Stimulated activated CD4-positive, alpha-beta T cell treated with anti-CD3 and anti-CD28 coated beads, Interleukin-12 subunit alpha, Interleukin-12 subunit beta, amount 100 ng/mL, for 4 hours (primary cell): ENCODE results near the gene COX7C.
A peak's percentile ranks its signal among the peaks of the same experiment; 100 is the strongest.
"Not testable (repeated sequence)": the region's sequence is repeated elsewhere in the genome, so short reads cannot be mapped to it uniquely, and the experiment has no call there.

Source experiments
- DNase-seq: peaks from one replicate; pipeline ENCODE4 v3.0.0-alpha.2; 2020

The COX7C gene, protein sequence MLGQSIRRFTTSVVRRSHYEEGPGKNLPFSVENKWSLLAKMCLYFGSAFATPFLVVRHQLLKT

GRCh38 chr5:86617756-86618576 lies at the start of gene COX7C:
TSS of gene COX7C (plus strand) at chr5:86617941. CDS start at chr5:86618056, 115 bp downstream.
- peak; percentile 81 for DNase-seq

- DNase-seq = not testable (repeated sequence)
These were observed 48.0 kb upstream of the COX7C start for GRCh38 chr5:86569522-86570426.

DNA sequence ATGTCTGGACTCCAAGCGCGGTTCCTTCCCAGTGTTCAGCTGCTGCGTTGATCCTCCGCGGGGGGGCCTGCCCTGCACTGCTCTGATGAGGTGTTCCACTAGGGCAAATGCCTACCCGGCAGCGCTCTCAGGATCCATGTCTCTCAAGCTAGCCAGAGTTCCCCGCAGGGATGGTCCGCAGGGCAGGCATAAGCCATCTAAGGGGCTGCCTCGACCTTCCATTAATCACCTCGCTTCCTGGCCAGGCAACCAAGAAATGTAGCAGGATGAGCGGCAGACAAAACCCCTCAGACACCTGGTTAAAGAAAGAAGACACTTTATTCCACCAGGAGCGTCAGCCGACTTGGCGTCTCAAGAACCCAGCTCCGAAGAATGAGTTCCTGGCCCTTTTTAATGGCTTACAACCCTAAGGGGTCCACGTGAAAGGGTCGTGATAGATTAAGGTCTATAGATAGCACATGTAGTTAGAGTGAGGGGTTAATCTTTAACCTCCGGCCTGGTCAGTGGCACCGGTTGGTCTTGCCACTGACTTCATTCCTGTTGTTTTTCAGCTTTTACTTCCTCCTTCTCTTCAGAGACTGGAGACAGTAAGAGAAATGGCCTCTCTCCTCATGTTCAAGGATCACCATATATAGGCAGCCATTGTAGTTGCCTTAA lies 47.2 kb upstream of the COX7C start:
- no peak for DNase-seq

DNA sequence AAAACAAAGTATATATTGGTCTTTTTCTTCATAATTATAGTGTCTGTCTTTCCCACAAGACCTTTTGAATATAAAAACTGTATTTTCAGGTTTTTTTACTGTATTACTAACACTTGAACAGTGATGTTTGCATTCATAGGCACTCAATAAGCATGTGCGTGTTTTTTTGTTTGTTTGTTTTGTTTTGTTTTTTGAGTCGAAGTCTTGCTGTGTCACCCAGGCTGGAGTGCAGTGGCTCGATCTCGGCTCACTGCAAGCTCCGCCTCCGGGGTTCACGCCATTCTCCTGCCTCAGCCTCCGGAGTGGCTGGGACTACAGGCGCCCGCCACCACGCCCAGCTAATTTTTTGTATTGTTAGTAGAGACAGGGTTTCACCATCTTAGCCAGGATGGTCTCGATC lies 46.6 kb upstream of the COX7C start:
- not testable (repeated sequence) for DNase-seq

GRCh38 chr5:86572825-86573517 lies 44.8 kb upstream of the COX7C start:
- no peak for DNase-seq

DNA sequence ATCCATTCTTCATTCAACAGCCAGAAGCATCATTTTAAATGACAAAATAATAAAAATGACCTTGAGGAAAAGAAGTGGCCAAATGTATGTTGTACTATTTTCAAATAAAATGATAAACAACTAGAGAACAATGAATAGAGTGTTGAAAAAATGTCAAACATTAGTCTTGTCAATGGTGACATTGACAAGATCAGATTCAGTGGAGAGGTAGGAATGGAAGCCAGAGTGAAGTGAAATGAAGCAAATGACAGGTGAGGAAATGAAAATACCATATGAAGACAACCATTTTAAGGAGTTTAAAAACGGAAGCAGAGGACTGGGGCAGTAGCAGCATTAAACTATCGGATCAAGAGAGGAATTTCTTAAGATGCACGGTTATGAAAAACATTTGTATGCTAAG lies 38.2 kb upstream of the COX7C start:
- DNase-seq = no peak

DNA sequence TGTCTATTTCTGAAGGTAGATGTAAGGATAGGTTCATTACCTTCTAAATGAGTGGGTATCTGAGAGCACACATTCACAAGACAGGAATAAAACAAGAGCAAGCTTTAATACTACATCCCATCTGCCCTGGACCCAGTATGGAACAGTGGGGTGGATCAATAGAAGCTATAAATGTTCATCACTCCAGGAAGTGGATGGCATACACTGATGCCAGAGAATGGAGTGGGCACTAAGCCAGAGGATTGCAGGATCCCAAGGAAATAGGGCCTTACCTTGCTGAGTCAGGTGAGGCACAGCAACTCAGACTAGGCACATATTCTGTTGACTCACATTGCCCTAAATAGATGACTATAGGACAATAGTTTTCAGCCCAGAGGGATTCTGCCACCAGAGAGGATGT lies 21.3 kb upstream of the COX7C start:
- no peak for DNase-seq

DNA sequence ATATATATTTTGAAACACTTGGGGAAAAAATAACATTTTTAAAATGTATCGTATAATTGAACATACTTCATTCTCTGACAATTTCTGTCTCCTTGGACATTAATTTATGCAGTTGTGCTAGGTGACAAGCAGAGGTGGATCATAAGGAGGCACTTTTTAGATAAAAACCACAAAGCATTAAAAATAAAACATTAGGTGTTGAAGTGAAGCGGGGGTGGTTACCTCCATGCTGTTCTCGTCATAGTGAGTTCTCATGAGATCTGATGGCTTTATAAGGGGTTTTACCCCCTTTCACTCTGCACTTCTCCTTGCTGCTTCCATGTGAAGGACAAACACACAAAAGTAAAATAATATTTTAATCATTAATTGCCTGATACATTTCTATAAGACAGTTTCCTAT lies 11.9 kb upstream of the COX7C start:
- DNase-seq = no peak

DNA sequence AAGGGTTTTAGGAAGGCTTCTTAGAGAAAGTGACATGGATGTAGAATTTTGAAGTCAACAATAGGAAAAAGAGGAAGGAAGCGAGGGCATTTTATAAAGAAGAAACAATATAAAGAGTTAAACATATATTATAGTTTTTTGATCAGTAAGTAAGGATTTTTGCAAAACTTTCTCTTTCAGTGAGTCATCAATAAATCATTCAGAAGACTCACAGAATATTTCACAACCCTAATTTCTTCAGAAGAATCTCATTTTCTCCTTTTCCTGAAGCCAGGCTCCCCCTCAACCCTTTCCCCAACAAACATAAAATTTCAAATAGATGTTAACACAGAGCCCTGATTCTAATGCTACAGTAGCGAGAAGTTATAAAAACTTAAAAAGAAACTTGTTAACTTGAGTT lies 4.3 kb upstream of the COX7C start:
- no peak for DNase-seq

GRCh38 chr5:86617309-86617755 lies 409 bp upstream of the COX7C start:
- no peak for DNase-seq

- DNase-seq = no peak
These were observed 6.2 kb downstream of the COX7C start for GRCh38 chr5:86623785-86624483.

DNA sequence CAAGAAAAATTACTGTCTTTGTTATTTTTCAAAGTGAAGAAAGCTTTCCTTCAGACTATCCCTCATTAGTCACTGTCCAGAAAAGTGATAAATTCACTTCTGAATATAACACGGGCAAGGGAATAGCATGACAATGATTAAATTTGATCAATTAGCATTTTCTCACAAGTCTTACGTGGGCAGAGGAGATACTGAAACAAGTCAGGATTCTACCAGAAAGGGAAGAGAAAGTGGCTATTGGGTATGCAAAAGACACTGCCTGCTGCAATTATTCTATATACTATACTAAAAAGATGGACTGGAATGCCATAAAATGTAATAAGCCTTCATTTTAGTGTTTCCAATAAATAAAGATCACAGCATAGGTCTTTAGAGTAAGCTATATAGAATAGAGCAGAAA lies 7.4 kb downstream of the COX7C start:
- DNase-seq = no peak

DNA sequence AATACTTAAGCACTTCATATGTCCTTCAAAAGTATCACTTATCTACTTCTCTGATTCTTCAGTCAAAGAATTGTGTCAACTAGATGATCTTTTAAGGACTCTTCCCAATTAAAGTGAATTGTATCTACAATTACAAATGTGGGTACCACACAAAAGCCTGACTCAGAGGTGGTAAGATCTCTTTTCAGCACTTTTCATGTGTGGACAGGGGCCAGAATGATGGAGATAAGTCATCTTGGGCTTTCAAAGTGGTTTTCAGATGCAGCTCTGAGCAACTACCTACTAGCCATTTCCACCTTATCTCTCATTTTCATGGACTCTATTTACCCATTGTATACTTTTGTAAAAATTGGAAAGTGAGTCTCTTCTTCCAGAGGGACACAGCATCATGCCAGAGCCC lies 8.4 kb downstream of the COX7C start:
- no peak for DNase-seq

DNA sequence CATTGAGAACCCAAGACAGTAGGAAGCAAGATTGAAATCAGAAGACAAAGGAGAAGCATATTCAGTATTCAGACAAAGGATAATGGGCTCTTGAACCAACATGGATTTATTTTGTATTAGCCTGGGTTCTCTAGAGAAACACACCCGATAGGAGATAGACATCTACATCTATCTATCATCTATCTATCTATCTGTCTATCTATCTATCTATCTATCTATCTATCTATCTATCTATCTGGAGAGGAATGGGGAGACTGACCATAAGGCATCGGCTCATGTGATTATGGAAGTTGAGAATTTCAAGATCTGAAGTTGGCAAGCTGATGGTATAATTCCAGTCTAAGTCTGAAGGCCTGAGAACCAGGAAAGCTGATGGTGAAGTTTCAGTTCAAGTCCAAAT lies 13.4 kb downstream of the COX7C start:
- DNase-seq = no peak

DNA sequence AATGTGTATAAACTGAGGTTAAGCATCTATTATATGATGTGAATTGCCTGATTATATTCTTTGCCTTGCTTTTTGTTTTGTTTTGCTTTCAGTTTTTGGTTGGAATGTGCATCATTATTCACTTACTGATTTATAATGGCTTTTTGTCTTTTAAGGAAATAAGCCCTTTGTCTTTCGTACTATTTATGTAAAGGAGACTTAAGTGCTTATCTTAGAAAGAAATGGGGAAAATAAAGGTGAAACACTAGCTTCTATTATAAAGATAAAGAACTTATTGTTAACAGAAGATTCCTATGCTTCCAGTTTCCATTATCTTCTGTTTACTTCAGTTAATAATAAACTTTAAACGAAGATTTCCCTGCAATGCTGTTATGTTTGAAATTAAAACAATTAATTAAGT lies 23.3 kb downstream of the COX7C start:
- no peak for DNase-seq

- DNase-seq = no peak
These were observed 27.1 kb downstream of the COX7C start for GRCh38 chr5:86644843-86645242.

DNA sequence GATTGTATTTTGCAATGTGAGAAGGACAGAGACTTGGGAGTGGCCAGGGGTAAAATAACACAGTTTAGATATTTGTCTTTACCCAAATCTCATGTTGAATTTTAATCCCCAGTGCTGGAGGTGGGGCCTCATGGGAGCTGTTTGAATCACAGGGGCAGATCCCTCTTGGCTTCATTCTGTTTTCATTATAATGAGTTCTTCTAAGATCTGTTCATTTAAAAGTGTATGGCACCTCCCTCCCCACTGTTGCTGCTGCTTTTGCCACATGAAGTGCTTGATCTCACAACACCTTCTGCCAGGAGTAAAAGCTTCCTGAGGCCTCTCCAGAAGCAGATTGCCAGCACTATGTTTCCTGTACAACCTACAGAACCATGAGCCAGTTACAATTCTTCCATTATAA lies 28.1 kb downstream of the COX7C start:
- DNase-seq = no peak

DNA sequence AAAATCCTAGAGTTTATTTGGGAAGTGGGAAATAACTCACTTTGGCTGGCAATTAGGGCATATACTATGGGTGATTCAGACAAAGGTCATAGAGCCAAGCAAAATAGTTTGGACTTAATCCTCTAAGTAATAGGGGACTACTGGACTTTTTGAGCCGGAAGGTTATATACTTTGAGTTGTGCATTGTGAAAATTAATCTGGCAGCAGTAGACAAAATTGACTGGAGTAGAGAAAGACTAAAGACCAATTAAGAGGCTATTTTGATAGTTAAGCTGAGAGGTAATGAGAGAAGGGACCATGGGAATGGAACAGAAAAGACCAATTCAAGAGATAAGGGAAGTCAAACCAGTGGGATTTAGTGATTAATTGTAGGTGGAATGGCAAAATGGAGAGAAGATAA lies 28.9 kb downstream of the COX7C start:
- DNase-seq = no peak

GRCh38 chr5:86649832-86650505 lies 32.2 kb downstream of the COX7C start:
- DNase-seq = no peak

- not testable (repeated sequence) for DNase-seq
These were observed 43.0 kb downstream of the COX7C start for GRCh38 chr5:86660771-86661170.

- no peak for DNase-seq
These were observed 46.4 kb downstream of the COX7C start for GRCh38 chr5:86664173-86664572.
